Liver (tissue), 9 donors: ENCODE results near the gene MDM4. TPM values are rescaled to one million over a fixed set of nuclear protein-coding genes. Genes with fewer than 3 reads are reported as not detected.

Experiments used
- DNase-seq: peaks from one replicate; pipeline ENCODE4 v3.0.0-alpha.2; 2017; ENCODE audit warnings: low spot score
- H3K27ac ChIP-seq, 2 donors: one replicate each; pipeline ENCODE4 v1.7.0; 2013; ENCODE audit warnings: inconsistent platforms in 2 of 2, low read length in 2 of 2, control low read depth in 1 of 2, low read depth in 1 of 2, mild to moderate bottlenecking in 1 of 2
- H3K27me3 ChIP-seq, 4 donors: one replicate each; pipeline versions ENCODE4 v1.6.1 to v1.7.0; 2013; ENCODE audit warnings: low read length in 3 of 4, inconsistent platforms in 1 of 4, mild to moderate bottlenecking in 1 of 4, moderate library complexity in 1 of 4; ENCODE audit not compliant: control insufficient read depth in 4 of 4, insufficient read depth in 4 of 4
- H3K36me3 ChIP-seq, 4 donors: one replicate each; pipeline versions ENCODE4 v1.6.1 to v1.7.0; 2013; ENCODE audit warnings: low read length in 3 of 4, mild to moderate bottlenecking in 3 of 4, low read depth in 1 of 4, moderate library complexity in 1 of 4; ENCODE audit not compliant: control insufficient read depth in 4 of 4, insufficient read depth in 3 of 4
- H3K4me1 ChIP-seq, 4 donors: one replicate each; pipeline versions ENCODE4 v1.6.1 to v1.7.0; 2013; ENCODE audit warnings: low read length in 3 of 4, mild to moderate bottlenecking in 3 of 4, moderate library complexity in 1 of 4; ENCODE audit not compliant: control insufficient read depth in 4 of 4, insufficient read depth in 4 of 4
- H3K4me3 ChIP-seq, 3 donors: one replicate each; pipeline versions ENCODE4 v1.6.1 to v1.7.0; 2013; ENCODE audit warnings: low read length in 3 of 3, control low read depth in 1 of 3, low read depth in 1 of 3, mild to moderate bottlenecking in 1 of 3
- H3K9ac ChIP-seq, 2 donors: one replicate each; pipeline ENCODE4 v1.7.0; 2013; ENCODE audit warnings: low read length in 2 of 2, mild to moderate bottlenecking in 2 of 2, moderate library complexity in 2 of 2, control low read depth in 1 of 2, low read depth in 1 of 2
- H3K9me3 ChIP-seq, 4 donors: one replicate each; pipeline versions ENCODE4 v1.6.1 to v1.7.0; 2013; ENCODE audit warnings: low read length in 3 of 4; ENCODE audit not compliant: control insufficient read depth in 4 of 4
- ATF3 ChIP-seq: IDR thresholded peaks from 2 replicates; pipeline ENCODE4 v1.6.1; 2016; ENCODE audit warnings: antibody characterized with exemption
- CTCF ChIP-seq: fragments of 150-350 bp; IDR thresholded peaks from 2 replicates; pipeline ENCODE4 v1.5.1; 2017; ENCODE audit warnings: improper control_type of control experiment, low read depth, low read length; ENCODE audit not compliant: missing input control
- EGR1 ChIP-seq, 2 donors: IDR thresholded peaks; 2 replicates each; pipeline ENCODE4 v1.6.1; 2016 to 2018; ENCODE audit warnings: antibody characterized with exemption in 2 of 2, low read depth in 2 of 2
- FOXA1 ChIP-seq: IDR thresholded peaks from 2 replicates; pipeline ENCODE4 v1.6.1; 2016; ENCODE audit warnings: antibody characterized with exemption
- FOXA2 ChIP-seq: IDR thresholded peaks from 2 replicates; pipeline ENCODE4 v1.6.1; 2016; ENCODE audit warnings: antibody characterized with exemption
- GABPA ChIP-seq, 2 donors: IDR thresholded peaks in 1 of 2; conservative IDR thresholded peaks in 1 of 2; 2 replicates each; pipeline ENCODE4 v1.6.1; 2016; ENCODE audit warnings: antibody characterized with exemption in 2 of 2, mild to moderate bottlenecking in 1 of 2, moderate library complexity in 1 of 2
- HNF4A ChIP-seq, 2 donors: conservative IDR thresholded peaks; 2 replicates each; pipeline ENCODE4 v1.6.1; 2016; ENCODE audit warnings: antibody characterized with exemption in 2 of 2, mild to moderate bottlenecking in 2 of 2
- HNF4G ChIP-seq: IDR thresholded peaks from 2 replicates; pipeline ENCODE4 v1.6.1; 2016; ENCODE audit warnings: antibody characterized with exemption
- JUND ChIP-seq, 2 donors: IDR thresholded peaks; 2 replicates each; pipeline ENCODE4 v1.6.1; 2016; ENCODE audit warnings: antibody characterized with exemption in 2 of 2
- MAX ChIP-seq: IDR thresholded peaks from 2 replicates; pipeline ENCODE4 v1.6.1; 2016; ENCODE audit warnings: antibody characterized with exemption
- NR2F2 ChIP-seq: IDR thresholded peaks from 2 replicates; pipeline ENCODE4 v1.6.1; 2016; ENCODE audit warnings: antibody characterized with exemption
- RAD21 ChIP-seq, 2 donors: IDR thresholded peaks; 2 replicates each; pipeline ENCODE4 v1.6.1; 2016; ENCODE audit warnings: antibody characterized with exemption in 2 of 2, mild to moderate bottlenecking in 2 of 2
- RXRA ChIP-seq, 2 donors: IDR thresholded peaks; 2 replicates each; pipeline ENCODE4 v1.6.1; 2017 to 2018; ENCODE audit warnings: antibody characterized with exemption in 2 of 2, mild to moderate bottlenecking in 1 of 2
- SP1 ChIP-seq: IDR thresholded peaks from 2 replicates; pipeline ENCODE4 v1.6.1; 2018; ENCODE audit warnings: antibody characterized with exemption, mild to moderate bottlenecking
- TAF1 ChIP-seq: conservative IDR thresholded peaks from 2 replicates; pipeline ENCODE4 v1.6.1; 2016; ENCODE audit warnings: antibody characterized with exemption, mild to moderate bottlenecking
- YY1 ChIP-seq: IDR thresholded peaks from 2 replicates; pipeline ENCODE4 v1.6.1; 2016; ENCODE audit warnings: antibody characterized with exemption, mild to moderate bottlenecking
- WGBS: extraction: QIAGEN DNeasy Blood & Tissue Kit; methylation state at CpG from one replicate; pipeline ENCODE4 v1.1.7; 2013; 5-methylcytosine and 5-hydroxymethylcytosine counted together
- polyA plus RNA-seq, 2 donors: library from polyadenylated mRNA; stranded (reverse) in 1 of 2; unstranded in 1 of 2; fragments of 200-250 nt in 1 of 2; fragments of >200 nt in 1 of 2; fragmentation: Nextera tagmentation in 1 of 2; extraction: Ambion mirVana in 1 of 2; gene quantifications; one replicate each; pipeline versions ENCODE4 v1.2.1 to v1.2.3, GENCODE V29; 2013 to 2015
- total RNA-seq, 2 donors: library from RNA; depleted of rRNA; stranded (reverse); fragments of >200 nt; gene quantifications; one replicate each; pipeline ENCODE4 v1.2.3, GENCODE V29; 2014
- TF ChIP-seq, protein P1 (sequence below): IDR thresholded peaks from 2 replicates; pipeline ENCODE4 v1.6.1; 2016; ENCODE audit warnings: antibody characterized with exemption
- TF ChIP-seq, protein P2 (sequence below): IDR thresholded peaks from 2 replicates; pipeline ENCODE4 v1.6.1; 2016; ENCODE audit warnings: antibody characterized with exemption, mild to moderate bottlenecking
- donor health status: healthy.
- donor health status: healthy.
- donor health status: healthy.
- donor health status: healthy.
- donor health status: healthy.

The MDM4 gene
- total and polyA plus RNA-seq, 4 donors = 1.4 to 56.5 (median 21.6) TPM

GRCh38 chr1:204567071-204567470, 50.9 kb downstream of the MDM4 start:
- no peak for TF ChIP-seq YY1
- TF ChIP-seq SP1 = no peak
- no peak for TF ChIP-seq RXRA (IDR thresholded peaks at IDR 0.05)
- Histone ChIP-seq H3K9me3 (no peaks in the 10 kb centered on the region), H3K27me3 (no peaks in the 10 kb centered on the region), H3K4me3 (no peak overlapping the region), H3K4me1 (no peaks in the 10 kb centered on the region), H3K9ac (no peak overlapping the region), H3K36me3 (peaks cover 0 to 9% (median 3%) of the 10 kb centered on the region in 4 donors), H3K27ac (no peak overlapping the region)
- WGBS = 88% methylated on average over 5 of the region's 5 CpGs
- no peak for DNase-seq

DNA sequence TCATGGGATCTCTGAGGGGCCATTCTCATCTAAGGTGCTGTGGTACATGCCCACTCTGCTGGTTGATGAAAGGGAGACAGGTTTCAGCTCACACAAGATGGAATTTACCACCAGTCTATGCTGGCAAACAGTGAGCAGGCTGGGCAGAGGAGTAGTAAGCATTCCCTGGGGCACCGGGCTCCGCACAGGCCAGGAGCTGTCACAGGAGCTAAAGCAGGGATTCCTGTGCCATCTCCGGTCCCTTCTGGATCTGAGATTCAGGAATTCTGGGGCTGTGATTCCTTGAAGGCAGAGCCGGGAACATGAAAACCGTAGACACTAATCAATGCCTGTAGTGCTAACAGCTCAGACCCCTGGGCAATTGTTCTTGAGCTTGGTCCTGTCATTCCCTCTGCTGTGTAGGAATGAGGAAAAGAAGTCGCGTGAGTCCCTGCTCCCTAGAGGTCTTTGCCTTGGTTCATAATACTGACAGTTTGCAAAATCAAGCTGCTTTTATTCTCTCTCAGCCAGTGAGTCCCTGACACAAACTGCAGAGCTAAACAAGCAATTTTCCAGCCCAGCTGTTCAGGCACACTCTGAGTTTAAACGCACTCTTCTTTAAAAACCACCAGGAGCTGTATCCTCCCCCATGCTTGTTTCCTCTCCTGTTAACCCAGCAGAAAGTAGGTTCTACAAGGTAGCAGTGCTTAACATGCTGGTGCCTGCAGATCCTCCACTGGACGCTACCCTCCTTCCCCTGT, 52.5 kb downstream of the MDM4 start:
- H3K9ac ChIP-seq = no peak overlapping the region
- DNase-seq = no peak

GRCh38 chr1:204569478-204569877, 53.3 kb downstream of the MDM4 start:
- Histone ChIP-seq H3K27me3 (no peaks in the 10 kb centered on the region), H3K27ac (no peak overlapping the region)

More for the DNA sequence above, 52.5 kb downstream of the MDM4 start:
- no peak for TF ChIP-seq EGR1 (IDR thresholded peaks at IDR 0.05; ENCODE audit: low read depth in 2 of 2)
- no peak for TF ChIP-seq ATF3
- no peak overlapping the region for H3K27ac ChIP-seq
- H3K9me3 ChIP-seq = no peaks in the 10 kb centered on the region
- H3K27me3 ChIP-seq = no peaks in the 10 kb centered on the region
- no peak overlapping the region for H3K4me3 ChIP-seq
- peaks cover 0 to 3% (median 0%) of the 10 kb centered on the region in 4 donors for H3K4me1 ChIP-seq
- WGBS = 95% methylated on average over 9 of the region's 9 CpGs
- peaks cover 0 to 7% (median 0%) of the 10 kb centered on the region in 4 donors for H3K36me3 ChIP-seq

More at GRCh38 chr1:204569478-204569877, 53.3 kb downstream of the MDM4 start:
- DNase-seq = no peak
- WGBS = 90% methylated on average over 5 of the region's 5 CpGs
- Histone ChIP-seq H3K4me3 (no peak overlapping the region), H3K9me3 (no peaks in the 10 kb centered on the region), H3K36me3 (peaks cover 0 to 7% (median 0%) of the 10 kb centered on the region in 4 donors), H3K4me1 (peaks cover 0 to 3% (median 0%) of the 10 kb centered on the region in 4 donors), H3K9ac (no peak overlapping the region)
- TF ChIP-seq TAF1 (no peak), CTCF (no peak), YY1 (no peak), JUND (IDR thresholded peaks at IDR 0.05) (no peak), GABPA (IDR thresholded peaks at IDR 0.05 in 1 of 2, conservative IDR thresholded peaks at IDR 0.05 in 1 of 2) (no peak), HNF4A (conservative IDR thresholded peaks at IDR 0.05) (no peak), SP1 (no peak), ATF3 (no peak), FOXA2 (no peak), NR2F2 (no peak), MAX (no peak), EGR1 (IDR thresholded peaks at IDR 0.05; ENCODE audit: low read depth in 2 of 2) (no peak), RAD21 (IDR thresholded peaks at IDR 0.05) (no peak), HNF4G (no peak), FOXA1 (no peak)
- TF ChIP-seq, protein P1, sequence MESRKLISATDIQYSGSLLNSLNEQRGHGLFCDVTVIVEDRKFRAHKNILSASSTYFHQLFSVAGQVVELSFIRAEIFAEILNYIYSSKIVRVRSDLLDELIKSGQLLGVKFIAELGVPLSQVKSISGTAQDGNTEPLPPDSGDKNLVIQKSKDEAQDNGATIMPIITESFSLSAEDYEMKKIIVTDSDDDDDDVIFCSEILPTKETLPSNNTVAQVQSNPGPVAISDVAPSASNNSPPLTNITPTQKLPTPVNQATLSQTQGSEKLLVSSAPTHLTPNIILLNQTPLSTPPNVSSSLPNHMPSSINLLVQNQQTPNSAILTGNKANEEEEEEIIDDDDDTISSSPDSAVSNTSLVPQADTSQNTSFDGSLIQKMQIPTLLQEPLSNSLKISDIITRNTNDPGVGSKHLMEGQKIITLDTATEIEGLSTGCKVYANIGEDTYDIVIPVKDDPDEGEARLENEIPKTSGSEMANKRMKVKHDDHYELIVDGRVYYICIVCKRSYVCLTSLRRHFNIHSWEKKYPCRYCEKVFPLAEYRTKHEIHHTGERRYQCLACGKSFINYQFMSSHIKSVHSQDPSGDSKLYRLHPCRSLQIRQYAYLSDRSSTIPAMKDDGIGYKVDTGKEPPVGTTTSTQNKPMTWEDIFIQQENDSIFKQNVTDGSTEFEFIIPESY = no peak
- TF ChIP-seq, protein P2, sequence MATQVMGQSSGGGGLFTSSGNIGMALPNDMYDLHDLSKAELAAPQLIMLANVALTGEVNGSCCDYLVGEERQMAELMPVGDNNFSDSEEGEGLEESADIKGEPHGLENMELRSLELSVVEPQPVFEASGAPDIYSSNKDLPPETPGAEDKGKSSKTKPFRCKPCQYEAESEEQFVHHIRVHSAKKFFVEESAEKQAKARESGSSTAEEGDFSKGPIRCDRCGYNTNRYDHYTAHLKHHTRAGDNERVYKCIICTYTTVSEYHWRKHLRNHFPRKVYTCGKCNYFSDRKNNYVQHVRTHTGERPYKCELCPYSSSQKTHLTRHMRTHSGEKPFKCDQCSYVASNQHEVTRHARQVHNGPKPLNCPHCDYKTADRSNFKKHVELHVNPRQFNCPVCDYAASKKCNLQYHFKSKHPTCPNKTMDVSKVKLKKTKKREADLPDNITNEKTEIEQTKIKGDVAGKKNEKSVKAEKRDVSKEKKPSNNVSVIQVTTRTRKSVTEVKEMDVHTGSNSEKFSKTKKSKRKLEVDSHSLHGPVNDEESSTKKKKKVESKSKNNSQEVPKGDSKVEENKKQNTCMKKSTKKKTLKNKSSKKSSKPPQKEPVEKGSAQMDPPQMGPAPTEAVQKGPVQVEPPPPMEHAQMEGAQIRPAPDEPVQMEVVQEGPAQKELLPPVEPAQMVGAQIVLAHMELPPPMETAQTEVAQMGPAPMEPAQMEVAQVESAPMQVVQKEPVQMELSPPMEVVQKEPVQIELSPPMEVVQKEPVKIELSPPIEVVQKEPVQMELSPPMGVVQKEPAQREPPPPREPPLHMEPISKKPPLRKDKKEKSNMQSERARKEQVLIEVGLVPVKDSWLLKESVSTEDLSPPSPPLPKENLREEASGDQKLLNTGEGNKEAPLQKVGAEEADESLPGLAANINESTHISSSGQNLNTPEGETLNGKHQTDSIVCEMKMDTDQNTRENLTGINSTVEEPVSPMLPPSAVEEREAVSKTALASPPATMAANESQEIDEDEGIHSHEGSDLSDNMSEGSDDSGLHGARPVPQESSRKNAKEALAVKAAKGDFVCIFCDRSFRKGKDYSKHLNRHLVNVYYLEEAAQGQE = no peak
